Liver (tissue), 3 donors: ENCODE data around the gene PRR13.

Experiments
- RAD21 ChIP-seq, 2 donors: IDR thresholded peaks; 2 replicates each; pipeline ENCODE4 v1.6.1; 2016; ENCODE audit warnings: antibody characterized with exemption in 2 of 2, mild to moderate bottlenecking in 2 of 2
- RXRA ChIP-seq, 2 donors: IDR thresholded peaks; 2 replicates each; pipeline ENCODE4 v1.6.1; 2017 to 2018; ENCODE audit warnings: antibody characterized with exemption in 2 of 2, mild to moderate bottlenecking in 1 of 2
- SP1 ChIP-seq: IDR thresholded peaks from 2 replicates; pipeline ENCODE4 v1.6.1; 2018; ENCODE audit warnings: antibody characterized with exemption, mild to moderate bottlenecking
- YY1 ChIP-seq: IDR thresholded peaks from 2 replicates; pipeline ENCODE4 v1.6.1; 2016; ENCODE audit warnings: antibody characterized with exemption, mild to moderate bottlenecking
- TF ChIP-seq, protein P1 (sequence below): IDR thresholded peaks from 2 replicates; pipeline ENCODE4 v1.6.1; 2016; ENCODE audit warnings: antibody characterized with exemption
- TF ChIP-seq, protein P2 (sequence below): fragments of 150-350 bp; IDR thresholded peaks from 2 replicates; pipeline ENCODE4 v1.5.1; 2017; ENCODE audit warnings: improper control_type of control experiment, low read depth, low read length; ENCODE audit not compliant: missing input control
- TF ChIP-seq, protein P3 (sequence below): IDR thresholded peaks from 2 replicates; pipeline ENCODE4 v1.6.1; 2016; ENCODE audit warnings: antibody characterized with exemption
- donor health status: healthy.
- donor health status: healthy.

DNA sequence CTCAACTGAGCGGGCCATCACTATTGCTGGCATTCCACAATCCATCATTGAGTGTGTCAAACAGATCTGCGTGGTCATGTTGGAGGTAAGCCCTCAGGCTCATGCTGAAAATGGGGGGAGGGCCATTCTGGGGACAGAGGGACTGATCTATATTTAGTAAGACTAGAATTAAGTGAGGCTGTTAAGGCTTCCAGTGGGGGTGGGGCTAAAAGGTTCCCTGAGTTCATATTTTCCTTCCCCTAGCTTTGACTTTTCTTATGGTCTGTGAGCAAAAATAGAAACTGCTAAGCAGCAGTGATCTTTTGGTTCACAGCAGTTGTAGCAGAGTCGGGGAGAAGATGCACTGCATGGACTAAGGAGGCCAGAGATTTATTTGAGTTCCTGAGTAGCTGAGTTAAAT, 19.5 kb downstream of the PRR13 start:
- TF ChIP-seq, protein P1, sequence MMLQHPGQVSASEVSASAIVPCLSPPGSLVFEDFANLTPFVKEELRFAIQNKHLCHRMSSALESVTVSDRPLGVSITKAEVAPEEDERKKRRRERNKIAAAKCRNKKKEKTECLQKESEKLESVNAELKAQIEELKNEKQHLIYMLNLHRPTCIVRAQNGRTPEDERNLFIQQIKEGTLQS, result no peak
- TF ChIP-seq RXRA (IDR thresholded peaks at IDR 0.05), result peak in 1 of 2 donors; percentile 8
- TF ChIP-seq, protein P2, sequence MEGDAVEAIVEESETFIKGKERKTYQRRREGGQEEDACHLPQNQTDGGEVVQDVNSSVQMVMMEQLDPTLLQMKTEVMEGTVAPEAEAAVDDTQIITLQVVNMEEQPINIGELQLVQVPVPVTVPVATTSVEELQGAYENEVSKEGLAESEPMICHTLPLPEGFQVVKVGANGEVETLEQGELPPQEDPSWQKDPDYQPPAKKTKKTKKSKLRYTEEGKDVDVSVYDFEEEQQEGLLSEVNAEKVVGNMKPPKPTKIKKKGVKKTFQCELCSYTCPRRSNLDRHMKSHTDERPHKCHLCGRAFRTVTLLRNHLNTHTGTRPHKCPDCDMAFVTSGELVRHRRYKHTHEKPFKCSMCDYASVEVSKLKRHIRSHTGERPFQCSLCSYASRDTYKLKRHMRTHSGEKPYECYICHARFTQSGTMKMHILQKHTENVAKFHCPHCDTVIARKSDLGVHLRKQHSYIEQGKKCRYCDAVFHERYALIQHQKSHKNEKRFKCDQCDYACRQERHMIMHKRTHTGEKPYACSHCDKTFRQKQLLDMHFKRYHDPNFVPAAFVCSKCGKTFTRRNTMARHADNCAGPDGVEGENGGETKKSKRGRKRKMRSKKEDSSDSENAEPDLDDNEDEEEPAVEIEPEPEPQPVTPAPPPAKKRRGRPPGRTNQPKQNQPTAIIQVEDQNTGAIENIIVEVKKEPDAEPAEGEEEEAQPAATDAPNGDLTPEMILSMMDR, result no peak
- TF ChIP-seq SP1, result no peak
- no peak for TF ChIP-seq RAD21 (IDR thresholded peaks at IDR 0.05)
- TF ChIP-seq YY1, result no peak
- TF ChIP-seq, protein P3, sequence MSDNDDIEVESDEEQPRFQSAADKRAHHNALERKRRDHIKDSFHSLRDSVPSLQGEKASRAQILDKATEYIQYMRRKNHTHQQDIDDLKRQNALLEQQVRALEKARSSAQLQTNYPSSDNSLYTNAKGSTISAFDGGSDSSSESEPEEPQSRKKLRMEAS, result no peak
